Upper lobe of left lung (tissue), 4 donors: ENCODE data around the gene TCERG1L.
"Not testable (repeated sequence)": the region's sequence is repeated elsewhere in the genome, so short reads cannot be mapped to it uniquely, and the experiment has no call there.

Experiments used
- CTCF ChIP-seq, 6 experiments: fragments of 450-650 bp in 4 of 6; fragments of 200-600 bp in 2 of 6; sonication (generic) in 2 of 6; IDR thresholded peaks; one replicate each; pipeline ENCODE4 v1.5.1; 2016 to 2019; ENCODE audit warnings: antibody characterized with exemption in 6 of 6
- EP300 ChIP-seq, 4 donors: sonication (generic); formaldehyde crosslinking; IDR thresholded peaks; one replicate each; pipeline ENCODE4 v1.5.1; 2017; ENCODE audit warnings: antibody characterized with exemption in 4 of 4, control low read depth in 2 of 4
- POLR2A ChIP-seq, 4 donors: fragments of 450-650 bp; IDR thresholded peaks; one replicate each; pipeline ENCODE4 v1.5.1; 2016 to 2017; ENCODE audit warnings: antibody characterized with exemption in 4 of 4, mild to moderate bottlenecking in 2 of 4
- POLR2AphosphoS5 ChIP-seq, 2 donors: sonication (generic); formaldehyde crosslinking; IDR thresholded peaks; one replicate each; pipeline ENCODE4 v1.5.1; 2017; ENCODE audit warnings: antibody characterized with exemption in 2 of 2

- not testable (repeated sequence) for TF ChIP-seq CTCF, POLR2AphosphoS5, EP300, POLR2A (IDR thresholded peaks at IDR 0.05)
Measured at GRCh38 chr10:131078882-131079280, 232.6 kb downstream of the TCERG1L start.
